Left lung (tissue), 10 donors: ENCODE measurements around the gene REST. TPM values are rescaled to one million over a fixed set of nuclear protein-coding genes. Genes with fewer than 3 reads are reported as not detected.

Experiments used
- ATAC-seq: fragments of 200-7000 bp; cut with Tn5 transposase; one replicate; pipeline ENCODE4 v1.9.1; 2020; ENCODE audit warnings: moderate library complexity
- DNase-seq, 4 donors: peaks; one replicate each; pipeline ENCODE4 v3.0.0-alpha.2; 2013 to 2020
- H3K27ac ChIP-seq, 2 donors: fragments of 200-600 bp; sonication (generic) in 1 of 2; one replicate each; pipeline versions ENCODE4 v1.5.0 to v1.8.0; 2020 to 2021
- H3K27me3 ChIP-seq, 2 donors: fragments of 200-600 bp; sonication (generic) in 1 of 2; one replicate each; pipeline versions ENCODE4 v1.5.0 to v1.8.0; 2020 to 2021
- H3K36me3 ChIP-seq, 2 donors: fragments of 200-600 bp; sonication (generic) in 1 of 2; one replicate each; pipeline versions ENCODE4 v1.5.0 to v1.8.0; 2020 to 2021
- H3K4me1 ChIP-seq, 2 donors: fragments of 200-600 bp; one replicate each; pipeline ENCODE4 v1.8.0; 2021
- H3K4me3 ChIP-seq, 2 donors: fragments of 200-600 bp; sonication (generic) in 1 of 2; one replicate each; pipeline versions ENCODE4 v1.5.0 to v1.8.0; 2020 to 2021; ENCODE audit warnings: mild to moderate bottlenecking in 1 of 2
- H3K9me3 ChIP-seq, 2 donors: fragments of 200-600 bp; sonication (generic) in 1 of 2; one replicate each; pipeline versions ENCODE4 v1.5.0 to v1.8.0; 2020 to 2021
- intact Hi-C, 2 donors: fragments of 100-400 bp; cut with DNase I; formaldehyde crosslinking; loops; one replicate each; pipeline versions ENCODE4 v1.11.2 to v1.14.2; 2022
- polyA plus RNA-seq, 6 donors: library from polyadenylated mRNA; unstranded; fragments of 120-200 nt; gene quantifications; one replicate each; pipeline ENCODE4 v1.2.1, GENCODE V29; 2013; ENCODE audit not compliant: insufficient read length in 6 of 6
- total RNA-seq, 2 donors: library from RNA; stranded (reverse); fragmentation: NEBNext Ultra II Directional; extraction: Animal tissue kit (Norgen Biotek cat#: 25700); gene quantifications; one replicate each; pipeline ENCODE4 v1.2.1, GENCODE V29; 2021
- TF ChIP-seq, protein P1 (sequence below), 2 donors: fragments of 200-600 bp; sonication (generic) in 1 of 2; IDR thresholded peaks; one replicate each; pipeline versions ENCODE4 v1.5.0 to v1.8.0; 2021; ENCODE audit warnings: antibody characterized with exemption in 2 of 2
- donor health status: DM: no; HTN: yes; CAD: no.
- donor health status: DM: no; HTN: no; CAD: no.

Gene REST
- total and polyA plus RNA-seq, 8 donors: 32.9 to 49.5 (median 41.9) TPM

DNA sequence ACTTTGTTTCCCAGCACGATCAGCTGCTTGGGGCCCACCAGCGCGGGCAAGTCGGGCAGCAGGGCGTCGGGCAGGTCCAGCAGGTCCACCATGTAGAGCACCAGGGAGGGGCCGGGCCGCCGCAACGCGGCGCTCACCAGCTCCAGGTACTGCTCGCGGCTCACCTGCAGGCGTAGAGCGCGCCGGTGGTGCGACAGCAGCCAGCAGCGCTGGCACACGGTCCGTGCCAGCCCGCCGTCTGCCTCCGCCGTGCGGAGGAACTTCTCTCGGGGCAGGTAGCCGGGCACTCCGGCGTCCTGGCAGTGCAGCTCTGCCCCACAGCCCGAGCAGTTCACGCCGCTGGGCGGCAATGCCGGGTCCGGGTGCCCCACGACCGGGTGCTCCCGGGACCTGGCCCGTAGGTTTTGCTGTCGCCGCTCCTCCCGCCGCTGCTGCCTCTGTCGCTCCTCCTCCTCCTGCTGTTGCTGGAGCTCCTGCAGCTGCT is 69.2 kb downstream of the REST start:
- Histone ChIP-seq H3K4me3 (peak overlapping the region; percentile 62 to 95), H3K27me3 (no peaks in the 10 kb centered on the region), H3K27ac (peak overlapping the region; percentile 92 to 94), H3K9me3 (peaks cover 0 to 11% of the 10 kb centered on the region in 2 donors), H3K4me1 (peaks cover 26 to 52% of the 10 kb centered on the region in 2 donors), H3K36me3 (peaks cover 0 to 31% of the 10 kb centered on the region in 2 donors)
- ATAC-seq (peak; percentile 75), DNase-seq (peak in 3 of 4 donors; percentile 49 to 92 (median 68))
- TF ChIP-seq, protein P1, sequence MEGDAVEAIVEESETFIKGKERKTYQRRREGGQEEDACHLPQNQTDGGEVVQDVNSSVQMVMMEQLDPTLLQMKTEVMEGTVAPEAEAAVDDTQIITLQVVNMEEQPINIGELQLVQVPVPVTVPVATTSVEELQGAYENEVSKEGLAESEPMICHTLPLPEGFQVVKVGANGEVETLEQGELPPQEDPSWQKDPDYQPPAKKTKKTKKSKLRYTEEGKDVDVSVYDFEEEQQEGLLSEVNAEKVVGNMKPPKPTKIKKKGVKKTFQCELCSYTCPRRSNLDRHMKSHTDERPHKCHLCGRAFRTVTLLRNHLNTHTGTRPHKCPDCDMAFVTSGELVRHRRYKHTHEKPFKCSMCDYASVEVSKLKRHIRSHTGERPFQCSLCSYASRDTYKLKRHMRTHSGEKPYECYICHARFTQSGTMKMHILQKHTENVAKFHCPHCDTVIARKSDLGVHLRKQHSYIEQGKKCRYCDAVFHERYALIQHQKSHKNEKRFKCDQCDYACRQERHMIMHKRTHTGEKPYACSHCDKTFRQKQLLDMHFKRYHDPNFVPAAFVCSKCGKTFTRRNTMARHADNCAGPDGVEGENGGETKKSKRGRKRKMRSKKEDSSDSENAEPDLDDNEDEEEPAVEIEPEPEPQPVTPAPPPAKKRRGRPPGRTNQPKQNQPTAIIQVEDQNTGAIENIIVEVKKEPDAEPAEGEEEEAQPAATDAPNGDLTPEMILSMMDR (IDR thresholded peaks at IDR 0.05): no peak
- intact Hi-C loops: no loop called here

DNA sequence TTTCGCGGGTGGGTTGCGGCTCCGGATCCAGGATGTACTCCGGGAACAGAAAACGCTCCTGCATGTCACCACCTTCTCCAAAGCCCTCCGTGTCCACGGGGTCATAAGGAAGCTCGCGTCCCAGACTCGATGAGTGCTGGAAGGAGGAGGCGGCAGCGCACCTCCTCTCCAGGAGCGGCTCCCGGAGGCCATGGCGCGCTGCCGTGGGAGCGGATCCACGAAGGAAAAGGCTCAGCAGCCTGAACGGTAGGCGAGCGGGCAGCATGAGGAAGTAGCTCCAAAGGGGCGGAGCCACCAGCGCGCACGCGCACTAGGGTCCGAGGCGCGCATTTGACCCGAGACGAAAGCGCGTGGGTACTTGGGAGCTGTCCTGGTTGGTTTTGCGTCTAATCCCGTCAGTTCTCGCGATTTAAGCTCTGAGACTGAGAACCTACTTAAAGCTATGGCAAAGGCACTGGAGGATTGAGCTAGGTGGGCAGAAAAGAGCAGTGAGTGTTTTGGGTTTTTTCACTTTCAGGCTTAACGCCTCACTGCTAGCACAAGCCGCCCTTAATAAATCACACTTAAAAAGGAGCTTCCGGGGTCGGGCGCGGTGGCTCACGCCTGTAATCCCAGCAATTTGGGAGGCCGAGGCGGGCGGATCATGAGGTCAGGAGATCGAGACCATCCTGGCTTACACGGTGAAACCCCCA is 69.8 kb downstream of the REST start, which contains the start of gene NOA1:
Gene NOA1 (minus strand): TSS at position 286 of the 692 bp plus-strand sequence. CDS start 21 bp downstream, at position 265.
- Histone ChIP-seq H3K4me3 (peak within 1 kb of the TSS; percentile 62 to 95), H3K4me1 (peaks cover 26 to 58% of the 10 kb centered on the region in 2 donors), H3K9me3 (peaks cover 0 to 11% of the 10 kb centered on the region in 2 donors), H3K27ac (peak within 1 kb of the TSS; percentile 92 to 94), H3K27me3 (no peaks in the 10 kb centered on the region), H3K36me3 (peaks cover 0 to 25% of the 10 kb centered on the region in 2 donors)
- DNase-seq: peak; percentile 97 to 100 (median 98)
- TF ChIP-seq, protein P1 (IDR thresholded peaks at IDR 0.05): no peak
- intact Hi-C loops: no loop called here
- peak; percentile 85 for ATAC-seq

DNA sequence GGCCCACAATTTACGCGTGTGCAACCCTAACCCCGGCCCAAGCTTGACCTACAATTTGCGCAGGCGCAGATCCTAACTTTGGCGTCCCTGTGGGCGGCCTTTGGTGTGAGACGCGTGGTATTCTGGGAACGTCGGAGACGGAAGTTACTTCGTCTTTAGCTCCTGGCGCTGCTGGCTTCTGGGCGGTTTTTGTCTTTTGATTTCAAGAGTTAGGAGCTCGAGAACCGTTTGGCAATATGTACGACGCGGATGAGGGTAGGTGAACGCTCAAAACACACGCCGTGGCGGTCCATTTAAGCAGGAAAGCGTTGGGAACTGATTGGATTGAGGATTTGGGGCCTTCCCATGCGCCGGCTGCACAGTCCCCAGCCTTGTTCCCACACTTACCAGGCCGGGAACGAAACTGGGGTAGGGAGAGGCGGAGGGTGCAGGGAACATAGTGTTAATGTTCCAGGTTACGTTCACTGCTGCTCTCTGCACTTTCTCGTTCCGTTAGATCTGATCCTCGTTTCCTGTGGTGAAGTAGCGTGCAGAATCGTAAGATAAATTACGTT is 71.1 kb downstream of the REST start, which contains the start of gene POLR2B:
Gene POLR2B (plus strand): TSS at position 147 of the 554 bp plus-strand sequence. CDS start 90 bp downstream, at position 237.
- DNase-seq (peak; percentile 87 to 97 (median 96)), ATAC-seq (peak; percentile 80)
- H3K27me3 ChIP-seq: no peaks in the 10 kb centered on the region
- H3K36me3 ChIP-seq: peaks cover 0 to 14% of the 10 kb centered on the region in 2 donors
- peaks cover 26 to 70% of the 10 kb centered on the region in 2 donors for H3K4me1 ChIP-seq
- no peaks in the 10 kb centered on the region for H3K9me3 ChIP-seq
- intact Hi-C loops: no loop called here
- H3K27ac ChIP-seq: peak within 1 kb of the TSS; percentile 92 to 94
- TF ChIP-seq, protein P1 (IDR thresholded peaks at IDR 0.05): no peak
- H3K4me3 ChIP-seq: peak within 1 kb of the TSS; percentile 62 to 95

DNA sequence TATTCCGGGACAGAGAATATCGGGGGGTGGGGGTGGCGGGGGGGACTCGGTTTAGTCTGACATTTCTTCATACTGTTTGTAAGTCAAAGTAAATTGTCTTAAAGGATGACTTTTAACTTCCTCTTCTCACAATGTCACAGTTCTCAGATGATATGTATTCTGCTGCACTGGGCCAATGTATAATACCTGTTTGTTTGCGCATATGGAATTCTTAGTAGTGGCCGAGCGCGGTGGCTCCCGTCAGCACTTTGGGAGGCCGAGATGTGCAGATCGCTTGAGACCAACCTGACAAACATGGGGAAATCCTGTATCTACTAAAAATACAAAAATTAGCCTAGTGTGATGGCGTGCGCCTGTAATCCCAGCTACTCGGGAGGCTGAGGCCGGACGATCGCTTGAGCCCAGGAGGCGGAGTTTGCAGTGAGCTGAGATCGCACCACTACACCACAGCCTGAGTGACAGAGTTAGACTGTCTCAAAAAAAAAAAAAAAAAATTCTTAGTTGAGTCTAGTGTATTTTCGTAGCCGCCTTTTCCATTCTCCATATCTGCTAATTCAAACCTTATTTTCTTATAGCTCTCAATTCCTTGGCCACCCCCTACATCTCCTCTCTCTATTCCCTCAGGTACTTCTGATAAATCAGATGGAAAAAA is 71.8 kb downstream of the REST start:
- no peak for ATAC-seq
- peaks cover 0 to 10% of the 10 kb centered on the region in 2 donors for H3K36me3 ChIP-seq
- intact Hi-C loops: no loop called here
- DNase-seq: no peak
- H3K27ac ChIP-seq: peak overlapping the region; percentile 92 to 94
- peak overlapping the region; percentile 62 to 95 for H3K4me3 ChIP-seq
- no peaks in the 10 kb centered on the region for H3K9me3 ChIP-seq
- TF ChIP-seq, protein P1 (IDR thresholded peaks at IDR 0.05): no peak
- H3K27me3 ChIP-seq: no peaks in the 10 kb centered on the region
- H3K4me1 ChIP-seq: peaks cover 26 to 64% of the 10 kb centered on the region in 2 donors
